ENCODE data around the gene LPP.

Gene LPP

DNA sequence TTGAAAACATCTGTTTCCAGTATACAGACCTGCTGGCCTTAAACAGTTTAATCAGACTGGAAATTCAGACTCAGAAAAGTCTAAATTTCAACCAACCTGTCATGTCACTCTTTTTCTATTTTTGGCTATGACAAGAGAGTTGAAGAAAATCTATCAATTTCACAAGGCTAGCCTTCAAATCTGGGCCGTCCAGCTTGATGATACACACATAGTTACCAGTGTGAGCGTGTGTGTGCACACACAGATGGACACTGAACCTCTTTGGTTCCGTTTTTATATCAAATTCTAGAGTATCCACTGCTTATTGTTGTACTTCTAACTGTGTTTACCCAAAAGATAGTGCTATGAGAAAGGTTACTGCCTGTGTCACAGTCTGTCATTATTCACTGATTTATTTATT is 368.2 kb downstream of the LPP start:
- Mint-ChIP-seq H3K36me3 (peaks cover 26% of the 10 kb centered on the region), H3K4me1 (ENCODE audit: low read depth) (no peaks in the 10 kb centered on the region), H3K27ac (no peak overlapping the region), H3K4me3 (no peak overlapping the region), H3K9me3 (ENCODE audit: low read depth) (no peaks in the 10 kb centered on the region), H3K27me3 (no peaks in the 10 kb centered on the region)

DNA sequence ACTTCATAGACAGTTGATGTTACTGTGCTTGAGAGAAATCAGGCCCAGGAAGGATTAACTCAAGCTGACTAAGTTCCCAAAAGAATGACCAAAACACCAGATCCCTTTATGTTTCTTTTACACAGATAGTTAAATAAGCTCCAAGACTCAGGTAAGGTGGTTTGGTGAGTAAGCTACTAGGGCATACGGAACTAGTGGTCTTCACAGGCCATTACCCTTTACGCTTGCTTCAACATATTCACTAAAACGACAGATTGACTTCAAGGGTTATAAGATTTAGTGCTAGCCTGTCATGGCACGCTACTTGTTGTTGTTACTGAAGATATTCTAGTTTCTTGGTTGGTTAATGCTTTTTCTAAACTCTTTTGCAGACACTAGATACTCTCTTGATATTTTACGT is 369.3 kb downstream of the LPP start:
- Mint-ChIP-seq H3K4me1 (ENCODE audit: low read depth) (no peaks in the 10 kb centered on the region), H3K27ac (no peak overlapping the region), H3K9me3 (ENCODE audit: low read depth) (no peaks in the 10 kb centered on the region), H3K27me3 (no peaks in the 10 kb centered on the region), H3K4me3 (no peak overlapping the region), H3K36me3 (peaks cover 22% of the 10 kb centered on the region)

DNA sequence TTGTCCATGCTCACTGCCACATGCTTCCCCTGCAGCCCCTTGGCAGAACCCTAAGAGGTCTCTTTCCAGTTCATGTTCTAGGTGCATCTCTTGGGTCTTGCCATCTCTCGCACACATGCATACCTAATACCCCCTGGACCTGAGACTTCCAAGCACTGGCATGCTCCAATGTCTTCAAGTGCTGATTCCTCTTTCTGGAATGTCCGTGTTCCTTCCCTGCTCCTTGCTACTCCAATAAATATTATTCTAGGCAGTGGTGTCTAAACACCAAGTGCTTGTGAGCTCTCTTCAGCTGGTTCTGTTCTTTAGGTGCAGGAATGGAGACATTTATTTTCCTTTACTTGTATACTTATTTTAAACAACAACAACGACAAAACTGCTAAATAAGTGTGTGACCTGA is 370.1 kb downstream of the LPP start:
- Mint-ChIP-seq H3K27me3 (no peaks in the 10 kb centered on the region), H3K4me3 (no peak overlapping the region), H3K9me3 (ENCODE audit: low read depth) (no peaks in the 10 kb centered on the region), H3K36me3 (peaks cover 19% of the 10 kb centered on the region), H3K27ac (no peak overlapping the region), H3K4me1 (ENCODE audit: low read depth) (no peaks in the 10 kb centered on the region)

DNA sequence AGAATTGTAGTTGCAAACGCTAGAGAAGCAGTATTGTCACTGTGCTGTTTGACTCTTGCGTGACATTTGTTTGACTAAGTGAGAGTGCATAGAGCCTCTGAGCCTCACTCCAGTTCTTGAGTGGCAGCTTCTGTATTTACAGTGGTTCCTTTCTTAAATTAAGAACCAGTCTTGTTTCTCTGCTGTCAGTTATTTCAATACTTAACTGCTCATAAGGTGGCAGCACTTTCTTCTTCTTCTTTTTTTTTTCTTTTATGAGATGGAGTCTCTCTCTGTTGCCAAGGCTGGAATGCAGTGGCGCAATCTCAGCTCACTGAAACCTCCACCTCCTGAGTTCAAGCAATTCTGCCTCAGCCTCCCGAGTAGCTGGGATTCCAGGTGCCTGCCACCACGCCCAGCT is 372.1 kb downstream of the LPP start:
- Mint-ChIP-seq H3K27ac (no peak overlapping the region), H3K9me3 (ENCODE audit: low read depth) (peaks cover 3% of the 10 kb centered on the region), H3K4me3 (no peak overlapping the region), H3K36me3 (peaks cover 24% of the 10 kb centered on the region), H3K27me3 (no peaks in the 10 kb centered on the region), H3K4me1 (ENCODE audit: low read depth) (no peaks in the 10 kb centered on the region)

DNA sequence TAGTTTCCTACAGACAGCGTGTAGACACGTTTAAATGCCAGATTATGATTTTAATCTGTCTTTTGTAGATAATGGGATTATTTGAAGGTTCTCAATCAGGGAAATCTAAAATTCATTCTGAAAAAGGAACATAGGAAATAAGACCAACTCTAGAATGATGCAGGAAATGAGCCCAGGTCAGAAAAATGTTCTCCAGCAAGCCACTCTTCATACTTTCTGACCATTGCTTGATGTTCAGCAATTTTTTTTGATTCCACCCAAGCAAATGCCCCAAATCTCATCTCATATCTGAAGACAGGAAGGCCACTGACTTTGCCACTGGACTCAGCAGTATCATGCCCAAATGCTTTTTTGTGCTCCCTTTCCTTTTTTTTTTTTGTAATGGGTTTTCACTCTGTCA is 373.4 kb downstream of the LPP start:
- H3K27me3 Mint-ChIP-seq, result no peaks in the 10 kb centered on the region
- no peaks in the 10 kb centered on the region for H3K4me1 Mint-ChIP-seq (ENCODE audit: low read depth)
- no peak overlapping the region for H3K27ac Mint-ChIP-seq
- peaks cover 26% of the 10 kb centered on the region for H3K36me3 Mint-ChIP-seq
- H3K9me3 Mint-ChIP-seq (ENCODE audit: low read depth), result peaks cover 3% of the 10 kb centered on the region
- no peak overlapping the region for H3K4me3 Mint-ChIP-seq

DNA sequence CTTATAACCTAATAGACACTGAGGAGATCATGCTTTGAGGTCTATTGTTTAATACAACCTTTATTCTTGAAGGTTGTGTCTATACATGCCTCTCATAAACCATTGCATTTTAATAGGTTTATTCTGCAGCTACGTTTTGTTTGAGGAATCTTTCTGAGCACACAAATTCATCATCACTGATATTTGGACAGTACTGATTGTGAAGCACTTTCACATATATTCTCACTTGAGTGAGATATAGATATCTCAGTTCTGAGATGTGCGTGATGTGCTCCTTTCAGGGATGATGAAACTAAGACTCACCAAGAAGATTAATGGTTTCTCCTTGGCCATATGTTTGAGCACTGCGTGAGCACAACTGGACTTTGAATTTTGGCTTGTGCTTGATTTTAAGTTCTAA is 374.4 kb downstream of the LPP start:
- Mint-ChIP-seq H3K4me3 (no peak overlapping the region), H3K4me1 (ENCODE audit: low read depth) (no peaks in the 10 kb centered on the region), H3K27ac (no peak overlapping the region), H3K36me3 (peaks cover 29% of the 10 kb centered on the region), H3K27me3 (no peaks in the 10 kb centered on the region), H3K9me3 (ENCODE audit: low read depth) (peaks cover 3% of the 10 kb centered on the region)

DNA sequence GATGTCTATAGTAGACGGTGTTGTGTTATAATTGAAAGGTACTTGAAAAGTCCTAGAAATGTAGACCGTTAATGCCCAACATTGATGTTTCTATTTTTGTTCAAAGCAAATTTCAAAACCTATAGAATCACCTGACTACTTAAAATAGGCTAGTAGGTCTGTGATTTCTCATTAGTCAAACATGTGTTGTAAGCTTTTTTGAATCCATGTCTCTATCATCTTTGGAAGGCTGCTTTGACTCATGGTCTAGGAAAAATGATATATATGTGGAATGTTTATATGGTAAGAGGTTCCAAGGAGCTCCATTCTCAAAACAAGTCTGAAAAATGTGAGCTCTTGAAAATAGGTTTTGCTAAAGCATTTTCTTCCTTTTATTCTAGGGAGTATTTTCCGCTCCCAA is 375.3 kb downstream of the LPP start:
- peaks cover 22% of the 10 kb centered on the region for H3K36me3 Mint-ChIP-seq
- peaks cover 3% of the 10 kb centered on the region for H3K9me3 Mint-ChIP-seq (ENCODE audit: low read depth)
- no peaks in the 10 kb centered on the region for H3K4me1 Mint-ChIP-seq (ENCODE audit: low read depth)
- H3K4me3 Mint-ChIP-seq, result no peak overlapping the region
- H3K27me3 Mint-ChIP-seq, result no peaks in the 10 kb centered on the region
- no peak overlapping the region for H3K27ac Mint-ChIP-seq

DNA sequence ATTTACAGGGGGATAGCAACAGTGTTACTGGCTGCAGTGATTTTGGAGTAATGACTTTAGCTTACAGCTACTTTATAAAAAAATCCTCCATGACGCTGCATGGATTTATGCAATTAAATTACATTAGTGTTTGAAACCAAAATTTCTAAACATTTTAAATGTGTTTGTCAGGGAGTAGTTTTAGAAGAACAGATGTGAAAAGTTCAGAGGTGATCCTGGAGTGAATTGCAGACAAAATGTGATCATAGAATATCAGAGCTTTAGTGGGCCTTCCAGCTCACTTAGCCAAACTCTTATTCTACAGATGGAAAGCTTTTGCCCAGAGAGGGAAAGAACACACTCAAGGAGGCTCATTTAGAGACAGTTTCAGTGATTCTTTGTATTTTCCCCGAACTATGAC is 376.3 kb downstream of the LPP start:
- H3K36me3 Mint-ChIP-seq, result peaks cover 21% of the 10 kb centered on the region
- H3K27me3 Mint-ChIP-seq, result no peaks in the 10 kb centered on the region
- peaks cover 3% of the 10 kb centered on the region for H3K9me3 Mint-ChIP-seq (ENCODE audit: low read depth)
- H3K4me1 Mint-ChIP-seq (ENCODE audit: low read depth), result no peaks in the 10 kb centered on the region
- H3K4me3 Mint-ChIP-seq, result no peak overlapping the region
- H3K27ac Mint-ChIP-seq, result no peak overlapping the region

DNA sequence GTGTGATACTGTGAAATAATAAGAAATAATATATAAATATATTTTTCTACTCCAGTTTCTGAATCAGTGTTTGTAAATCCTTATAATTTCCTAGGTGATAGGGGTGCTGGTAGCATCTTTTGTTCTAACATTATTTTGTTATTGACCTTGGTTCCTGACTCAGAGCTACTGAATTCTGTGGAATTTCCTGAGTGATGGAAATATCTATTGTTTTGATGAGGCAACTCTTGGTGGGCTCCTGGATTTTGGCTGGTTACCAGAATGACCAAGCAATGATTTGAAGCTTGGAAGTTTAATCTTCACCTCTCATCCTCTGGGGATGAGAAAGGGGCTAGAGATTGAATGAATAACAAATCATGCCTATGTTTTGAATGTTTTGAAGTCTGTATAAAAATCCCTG is 377.3 kb downstream of the LPP start:
- Mint-ChIP-seq H3K36me3 (peaks cover 17% of the 10 kb centered on the region), H3K4me3 (no peak overlapping the region), H3K4me1 (ENCODE audit: low read depth) (no peaks in the 10 kb centered on the region), H3K27ac (no peak overlapping the region), H3K27me3 (no peaks in the 10 kb centered on the region), H3K9me3 (ENCODE audit: low read depth) (peaks cover 3% of the 10 kb centered on the region)

DNA sequence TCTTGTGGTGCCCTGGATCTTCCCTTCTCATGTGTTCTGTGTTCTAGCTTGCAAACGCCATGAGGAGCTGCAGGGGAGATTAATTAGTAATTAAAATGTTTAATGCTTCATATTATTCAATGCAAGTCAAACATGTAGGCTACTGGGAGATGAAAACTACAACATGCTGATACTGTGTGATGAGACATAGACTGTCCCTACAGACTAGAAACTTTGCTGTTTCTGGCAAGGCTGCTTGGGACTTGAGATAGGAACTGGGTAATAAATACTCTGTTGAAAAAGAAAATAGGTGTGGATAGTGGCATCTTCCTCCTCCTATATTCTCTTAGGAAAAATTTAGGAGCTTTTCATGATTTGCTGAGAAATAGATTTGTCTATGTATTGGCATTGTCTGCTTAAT is 379.2 kb downstream of the LPP start:
- H3K9me3 Mint-ChIP-seq (ENCODE audit: low read depth), result peaks cover 3% of the 10 kb centered on the region
- H3K36me3 Mint-ChIP-seq, result peaks cover 14% of the 10 kb centered on the region
- no peaks in the 10 kb centered on the region for H3K4me1 Mint-ChIP-seq (ENCODE audit: low read depth)
- H3K27ac Mint-ChIP-seq, result no peak overlapping the region
- H3K4me3 Mint-ChIP-seq, result no peak overlapping the region
- no peaks in the 10 kb centered on the region for H3K27me3 Mint-ChIP-seq

DNA sequence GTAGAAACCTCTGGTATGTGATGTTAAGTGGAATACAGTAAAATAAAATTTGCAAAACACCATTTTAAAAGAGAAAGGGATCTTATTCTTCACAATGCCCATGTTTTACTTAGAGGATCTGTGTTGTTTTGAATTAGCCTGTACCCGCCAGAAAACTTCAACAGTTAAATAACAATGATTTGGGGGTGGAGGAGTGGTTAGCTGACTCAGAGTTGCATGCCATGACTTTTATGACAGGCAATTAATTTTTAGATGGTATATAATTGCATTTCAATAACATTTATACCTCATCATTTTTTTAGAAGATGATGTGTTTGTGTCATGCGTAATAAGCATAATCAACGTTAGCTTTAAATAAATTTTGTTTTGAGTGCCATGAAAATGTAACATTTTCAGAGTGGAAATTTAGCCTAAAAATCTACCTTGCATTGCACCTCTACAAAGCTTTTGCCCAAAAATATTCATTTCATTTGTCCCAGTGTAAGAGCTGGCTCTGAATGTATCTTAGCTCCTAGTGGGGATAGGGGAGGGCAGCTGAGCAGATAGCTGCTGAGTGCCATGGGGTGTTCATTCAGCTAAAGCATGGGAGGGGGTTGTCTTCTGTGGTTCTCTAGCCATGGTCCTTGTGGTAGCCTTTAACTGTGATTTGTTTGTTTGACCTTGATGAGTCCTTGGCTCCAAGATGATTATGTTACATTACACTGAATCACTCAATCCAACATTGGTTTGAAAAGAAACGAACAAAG is 379.8 kb downstream of the LPP start:
- peaks cover 3% of the 10 kb centered on the region for H3K9me3 Mint-ChIP-seq (ENCODE audit: low read depth)
- H3K4me3 Mint-ChIP-seq, result no peak overlapping the region
- no peaks in the 10 kb centered on the region for H3K4me1 Mint-ChIP-seq (ENCODE audit: low read depth)
- peaks cover 17% of the 10 kb centered on the region for H3K36me3 Mint-ChIP-seq
- no peak overlapping the region for H3K27ac Mint-ChIP-seq
- no peaks in the 10 kb centered on the region for H3K27me3 Mint-ChIP-seq

DNA sequence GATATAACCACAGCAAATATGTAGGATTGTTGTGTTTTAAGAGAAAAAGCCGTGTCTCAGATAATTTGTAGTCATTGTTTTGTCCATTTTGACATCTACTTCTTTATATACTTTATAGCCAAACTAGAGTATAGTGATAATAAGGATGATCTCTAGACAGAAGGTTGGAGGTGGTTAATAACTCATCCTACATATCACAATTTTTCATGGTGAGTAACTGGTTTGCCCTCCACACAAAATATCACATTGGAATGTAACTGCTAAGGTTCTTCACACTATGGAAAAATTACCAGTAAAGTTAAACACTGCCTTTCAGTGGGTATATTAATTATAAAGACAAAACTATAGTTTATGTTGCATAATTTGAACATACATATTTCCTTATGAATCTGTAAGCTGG is 380.7 kb downstream of the LPP start:
- no peaks in the 10 kb centered on the region for H3K27me3 Mint-ChIP-seq
- no peaks in the 10 kb centered on the region for H3K4me1 Mint-ChIP-seq (ENCODE audit: low read depth)
- no peak overlapping the region for H3K27ac Mint-ChIP-seq
- H3K4me3 Mint-ChIP-seq, result no peak overlapping the region
- peaks cover 15% of the 10 kb centered on the region for H3K36me3 Mint-ChIP-seq
- H3K9me3 Mint-ChIP-seq (ENCODE audit: low read depth), result peaks cover 1% of the 10 kb centered on the region

DNA sequence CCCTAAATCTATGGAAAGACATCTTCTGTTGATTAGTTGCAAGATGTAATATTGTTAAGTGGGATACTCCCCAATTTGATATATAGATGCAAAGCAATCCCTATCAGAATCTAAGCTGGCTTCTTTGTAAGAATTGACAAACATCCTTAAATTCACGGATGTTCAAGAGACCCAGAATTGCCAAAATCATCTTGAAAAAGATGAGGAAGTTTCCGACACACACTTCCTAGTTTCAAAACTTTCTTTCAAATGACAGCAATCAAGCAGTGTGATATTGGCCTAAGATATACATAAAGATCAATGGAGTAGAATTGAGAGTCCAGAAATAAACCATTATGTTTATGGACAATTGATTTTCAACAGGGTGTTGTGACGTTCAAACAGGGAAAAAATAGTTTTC is 383.6 kb downstream of the LPP start:
- Mint-ChIP-seq H3K4me1 (ENCODE audit: low read depth) (peaks cover 6% of the 10 kb centered on the region), H3K9me3 (ENCODE audit: low read depth) (no peaks in the 10 kb centered on the region), H3K27me3 (no peaks in the 10 kb centered on the region), H3K27ac (no peak overlapping the region), H3K36me3 (peaks cover 7% of the 10 kb centered on the region), H3K4me3 (no peak overlapping the region)

DNA sequence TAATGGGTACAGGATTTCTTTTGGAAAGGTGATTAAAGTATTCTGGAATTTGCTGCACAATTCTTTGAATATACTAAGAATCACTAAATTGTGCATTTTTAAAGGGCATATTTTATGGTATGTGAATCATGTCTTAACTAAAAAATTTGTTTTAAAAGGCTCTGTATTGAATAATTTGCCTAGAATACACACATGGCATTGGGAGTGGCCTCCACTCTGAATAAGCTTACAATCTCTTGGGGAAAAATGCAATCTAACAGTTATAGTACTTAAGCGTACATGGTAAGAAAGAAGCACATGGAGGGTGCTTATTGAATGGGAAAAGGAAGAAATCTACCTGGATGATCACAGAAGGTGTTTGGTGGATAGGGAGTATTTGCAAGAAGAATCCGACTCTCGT is 385.1 kb downstream of the LPP start:
- H3K4me3 Mint-ChIP-seq, result no peak overlapping the region
- H3K27ac Mint-ChIP-seq, result no peak overlapping the region
- no peaks in the 10 kb centered on the region for H3K27me3 Mint-ChIP-seq
- H3K9me3 Mint-ChIP-seq (ENCODE audit: low read depth), result no peaks in the 10 kb centered on the region
- peaks cover 6% of the 10 kb centered on the region for H3K4me1 Mint-ChIP-seq (ENCODE audit: low read depth)
- H3K36me3 Mint-ChIP-seq, result peaks cover 12% of the 10 kb centered on the region

DNA sequence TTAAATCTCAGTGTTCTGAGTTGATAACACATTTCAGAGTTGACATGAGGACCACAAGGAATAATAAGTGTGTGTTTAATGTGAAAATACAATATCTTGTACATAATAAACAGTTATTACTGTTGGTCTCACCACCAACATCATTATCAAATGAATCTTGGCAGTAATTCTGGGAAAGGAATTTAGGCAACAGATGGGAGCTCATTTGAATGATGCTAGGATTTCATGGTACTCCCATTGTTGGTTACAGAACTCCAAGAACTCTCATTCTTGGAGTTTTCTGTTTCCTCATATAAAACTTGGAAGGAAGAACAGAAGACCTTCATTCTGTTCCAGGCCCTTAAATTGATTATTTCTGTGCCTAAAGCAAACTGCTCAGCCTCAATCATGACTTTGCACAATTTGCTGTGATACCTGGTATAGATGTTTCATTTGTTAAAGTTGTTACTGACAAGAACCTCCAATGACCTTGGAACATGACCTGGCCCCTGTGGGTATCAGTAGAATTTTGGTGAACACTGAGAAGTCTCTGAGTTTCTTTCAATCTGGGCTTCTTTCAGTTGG is 385.8 kb downstream of the LPP start:
- Mint-ChIP-seq H3K9me3 (ENCODE audit: low read depth) (no peaks in the 10 kb centered on the region), H3K27me3 (no peaks in the 10 kb centered on the region), H3K4me3 (no peak overlapping the region), H3K27ac (no peak overlapping the region), H3K4me1 (ENCODE audit: low read depth) (peaks cover 6% of the 10 kb centered on the region), H3K36me3 (peaks cover 13% of the 10 kb centered on the region)

DNA sequence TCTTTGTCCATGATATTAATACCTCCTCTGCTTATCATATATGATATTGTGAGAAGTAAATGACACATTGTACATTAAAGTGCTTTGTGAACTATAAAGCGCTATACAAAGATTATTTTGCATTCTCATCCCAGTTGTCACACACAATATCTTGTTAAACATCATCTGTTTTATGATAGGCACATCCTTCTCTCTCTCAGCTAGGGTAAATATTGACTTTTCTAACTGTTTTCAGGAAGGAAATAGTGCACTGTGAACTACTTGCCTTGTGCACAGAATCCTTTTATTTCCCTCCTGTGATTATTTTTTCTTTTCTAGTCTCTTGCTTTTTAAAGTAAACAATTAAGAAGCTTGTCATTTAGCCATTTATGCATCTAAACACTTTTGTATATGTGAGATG is 388.2 kb downstream of the LPP start:
- H3K36me3 Mint-ChIP-seq, result peaks cover 18% of the 10 kb centered on the region
- no peaks in the 10 kb centered on the region for H3K27me3 Mint-ChIP-seq
- H3K27ac Mint-ChIP-seq, result no peak overlapping the region
- H3K9me3 Mint-ChIP-seq (ENCODE audit: low read depth), result no peaks in the 10 kb centered on the region
- no peak overlapping the region for H3K4me3 Mint-ChIP-seq
- peaks cover 6% of the 10 kb centered on the region for H3K4me1 Mint-ChIP-seq (ENCODE audit: low read depth)
